ENCODE measurements around the gene NTM.

NTM gene

GRCh38 chr11:131371791-131372104 is 1.3 kb downstream of the NTM start:
- H3K27me3 ChIP-seq: no peaks in the 10 kb centered on the region
- no peaks in the 10 kb centered on the region for H3K9me3 ChIP-seq
- H3K36me3 ChIP-seq: no peaks in the 10 kb centered on the region
- no peaks in the 10 kb centered on the region for H3K4me1 ChIP-seq
- TF ChIP-seq CTCF (IDR thresholded peaks at IDR 0.05; ENCODE audit: low read depth, low read length): no peak
- no peak overlapping the region for H3K4me3 ChIP-seq (ENCODE audit: low read depth, low read length)
- DNase-seq: no peak

- no peak for DNase-seq
- Histone ChIP-seq H3K9me3 (no peaks in the 10 kb centered on the region), H3K4me1 (no peaks in the 10 kb centered on the region), H3K27me3 (no peaks in the 10 kb centered on the region), H3K36me3 (no peaks in the 10 kb centered on the region), H3K4me3 (ENCODE audit: low read depth, low read length) (no peak overlapping the region)
- TF ChIP-seq CTCF (IDR thresholded peaks at IDR 0.05; ENCODE audit: low read depth, low read length): no peak
These were observed 2.0 kb downstream of the NTM start for GRCh38 chr11:131372234-131372962.

GRCh38 chr11:131373095-131373725 is 2.8 kb downstream of the NTM start:
- Histone ChIP-seq H3K4me1 (no peaks in the 10 kb centered on the region), H3K27me3 (no peaks in the 10 kb centered on the region), H3K9me3 (no peaks in the 10 kb centered on the region; the same call in 1 of the 2 replicates), H3K4me3 (ENCODE audit: low read depth, low read length) (no peak overlapping the region), H3K36me3 (no peaks in the 10 kb centered on the region)
- DNase-seq: no peak
- no peak for TF ChIP-seq CTCF (IDR thresholded peaks at IDR 0.05; ENCODE audit: low read depth, low read length)

- no peak for DNase-seq
- H3K9me3 ChIP-seq: no peaks in the 10 kb centered on the region; the same call in 1 of the 2 replicates
- no peak for TF ChIP-seq CTCF (IDR thresholded peaks at IDR 0.05; ENCODE audit: low read depth, low read length)
- H3K4me1 ChIP-seq: no peaks in the 10 kb centered on the region
- no peaks in the 10 kb centered on the region for H3K27me3 ChIP-seq
- no peaks in the 10 kb centered on the region for H3K36me3 ChIP-seq
- no peak overlapping the region for H3K4me3 ChIP-seq (ENCODE audit: low read depth, low read length)
These were observed 3.3 kb downstream of the NTM start for GRCh38 chr11:131373756-131374155.

GRCh38 chr11:131375421-131375820 is 5.0 kb downstream of the NTM start:
- no peak for TF ChIP-seq CTCF (IDR thresholded peaks at IDR 0.05; ENCODE audit: low read depth, low read length)
- Histone ChIP-seq H3K4me3 (ENCODE audit: low read depth, low read length) (no peak overlapping the region), H3K9me3 (no peaks in the 10 kb centered on the region; the same call in 1 of the 2 replicates), H3K27me3 (no peaks in the 10 kb centered on the region), H3K36me3 (no peaks in the 10 kb centered on the region), H3K4me1 (no peaks in the 10 kb centered on the region)
- DNase-seq: no peak

- H3K36me3 ChIP-seq: no peaks in the 10 kb centered on the region
- H3K4me3 ChIP-seq (ENCODE audit: low read depth, low read length): no peak overlapping the region
- no peaks in the 10 kb centered on the region; the same call in 1 of the 2 replicates for H3K9me3 ChIP-seq
- no peak for DNase-seq
- TF ChIP-seq CTCF (IDR thresholded peaks at IDR 0.05; ENCODE audit: low read depth, low read length): no peak
- H3K27me3 ChIP-seq: no peaks in the 10 kb centered on the region
- H3K4me1 ChIP-seq: no peaks in the 10 kb centered on the region
These were observed 5.5 kb downstream of the NTM start for GRCh38 chr11:131375915-131376314.

All from BE2C (cell line).